OCI-LY3 (cell line): ENCODE data around the gene ATP8A2.

Experiments used
- H2AFZ ChIP-seq: fragments of 200-600, 300-600 bp; shearing (Covaris generic); 2 replicates; pipeline ENCODE4 v1.6.0; 2014; ENCODE audit warnings: antibody characterized with exemption, low read depth, low read length
- H3K27ac ChIP-seq: fragments of 200-600, 300-600 bp; sonication (generic); 2 replicates; pipeline ENCODE4 v1.5.1; 2014; ENCODE audit warnings: mild to moderate bottlenecking, low read length, moderate library complexity, mixed read lengths
- H3K27me3 ChIP-seq: fragments of 200-600, 300-600 bp; sonication (generic); 2 replicates; pipeline ENCODE4 v1.6.1; 2014; ENCODE audit warnings: low read depth, low read length, mixed read lengths
- H3K36me3 ChIP-seq: fragments of 200-600, 300-600 bp; sonication (generic); replicated peaks from 2 replicates; pipeline ENCODE3; 2014; ENCODE audit warnings: low read depth, low read length, mixed read lengths
- H3K4me1 ChIP-seq: fragments of 300-600, 200-600 bp; sonication (generic); 2 replicates; pipeline ENCODE4 v1.6.1; 2014; ENCODE audit warnings: low read length, mixed read lengths
- H3K4me2 ChIP-seq: fragments of 200-600, 300-600 bp; sonication (generic); 2 replicates; pipeline ENCODE4 v1.6.1; 2014; ENCODE audit warnings: low read length, mixed read lengths
- H3K4me3 ChIP-seq: fragments of 300-600, 200-600 bp; sonication (generic); 2 replicates; pipeline ENCODE4 v1.5.1; 2014; ENCODE audit warnings: antibody characterized with exemption, mild to moderate bottlenecking, low read length, moderate library complexity
- H3K79me2 ChIP-seq: fragments of 300-600, 200-600 bp; shearing (Covaris generic); 2 replicates; pipeline ENCODE4 v1.6.1; 2014; ENCODE audit warnings: mild to moderate bottlenecking, low read length, mixed read lengths
- H3K9ac ChIP-seq: fragments of 300-600, 200-600 bp; shearing (Covaris generic); 2 replicates; pipeline ENCODE4 v1.6.0; 2014; ENCODE audit warnings: mild to moderate bottlenecking, low read length, moderate library complexity
- H3K9me3 ChIP-seq: fragments of 200-600, 300-600 bp; shearing (Covaris generic); 2 replicates; pipeline ENCODE4 v1.6.1; 2014; ENCODE audit warnings: low read length, mixed read lengths; ENCODE audit not compliant: insufficient read depth
- H4K20me1 ChIP-seq: fragments of 200-600, 300-600 bp; sonication (generic); 2 replicates; pipeline ENCODE4 v1.6.1; 2016; ENCODE audit warnings: low read length, mixed read lengths; ENCODE audit not compliant: insufficient read depth
- EZH2phosphoT487 ChIP-seq: fragments of 200-600 bp; shearing (Covaris generic); IDR thresholded peaks from 2 replicates; pipeline ENCODE4 v1.6.1; 2018; ENCODE audit warnings: antibody characterized with exemption, mixed run types, low read depth
- TF ChIP-seq, protein P1 (sequence below): fragments of 200-600, 300-600 bp; sonication (generic); IDR thresholded peaks from 2 replicates; pipeline ENCODE4 v1.5.1; 2014; ENCODE audit warnings: antibody characterized with exemption, low read length, low read depth

ATP8A2 gene

DNA sequence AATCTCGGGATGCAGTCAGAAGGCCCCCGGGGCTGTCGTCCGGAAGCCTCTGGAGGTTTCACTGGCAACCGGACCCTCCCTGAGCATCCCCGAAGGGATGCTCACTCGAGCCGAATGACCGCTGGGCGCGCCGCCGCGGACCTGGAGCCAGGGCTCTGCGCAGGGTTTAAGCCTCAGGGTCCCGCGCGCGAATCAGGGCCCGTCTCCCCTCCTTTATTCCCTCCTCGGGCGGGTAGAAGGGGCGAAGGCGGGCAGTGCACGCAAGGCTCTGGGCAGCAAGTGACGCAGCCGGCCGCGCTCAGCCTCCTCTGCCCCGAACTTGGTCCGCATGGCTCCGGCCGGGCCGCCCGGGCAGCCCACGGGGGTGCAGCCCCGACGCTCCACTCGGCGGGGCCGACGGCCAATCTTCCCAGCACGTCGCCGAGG, 679.5 kb downstream of the ATP8A2 start:
- Histone ChIP-seq H3K9ac (no peak overlapping the region), H3K4me2 (no peak overlapping the region), H3K4me3 (no peak overlapping the region)

DNA sequence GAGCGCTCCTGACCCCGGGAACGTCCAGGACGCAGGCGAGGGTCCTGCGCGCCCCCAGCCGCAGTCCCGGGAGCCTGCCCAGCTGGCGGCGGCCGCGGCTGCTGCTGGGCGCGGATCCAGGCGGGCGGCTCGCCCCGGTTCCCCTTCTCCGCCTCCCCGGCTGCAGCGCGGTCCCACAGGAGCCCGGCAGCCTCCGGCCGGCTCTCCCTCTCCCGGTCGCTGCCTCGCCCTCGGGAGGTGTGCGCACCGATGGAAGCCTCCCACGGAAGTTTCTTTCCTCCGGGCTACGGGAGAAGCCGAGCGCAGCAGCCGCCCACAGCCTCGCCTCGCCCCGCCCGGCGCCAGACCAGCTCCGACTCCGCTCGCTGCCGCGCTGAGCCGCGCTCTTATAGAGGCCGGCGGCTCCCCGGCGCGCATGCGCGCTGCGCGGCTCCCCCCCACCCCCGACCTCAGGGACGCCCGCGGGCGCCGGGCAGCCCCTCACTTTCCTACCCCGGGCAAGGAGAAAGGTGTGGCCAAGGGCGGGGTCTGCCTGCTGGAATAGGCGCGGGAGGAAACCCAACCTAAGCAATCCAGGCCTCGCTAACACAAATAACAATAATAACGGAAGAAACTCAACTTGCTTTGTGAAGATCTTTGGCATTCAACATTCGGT, 680.0 kb downstream of the ATP8A2 start, which contains the start of gene SHISA2:
Gene SHISA2, minus strand, starts transcription at position 360 of the 655 bp plus-strand sequence. CDS start 1,041 bp downstream, outside the sequence.
- Histone ChIP-seq H3K27ac (no peak within 1 kb of the TSS), H3K36me3 (no peaks in the 10 kb centered on the region), H2AFZ (no peak within 1 kb of the TSS), H3K4me3 (no peak within 1 kb of the TSS), H3K79me2 (no peaks in the 10 kb centered on the region), H3K4me1 (no peaks in the 10 kb centered on the region), H3K9ac (no peak within 1 kb of the TSS), H3K9me3 (no peaks in the 10 kb centered on the region), H3K4me2 (no peak within 1 kb of the TSS), H4K20me1 (no peaks in the 10 kb centered on the region), H3K27me3 (no peaks in the 10 kb centered on the region)
- TF ChIP-seq, protein P1, sequence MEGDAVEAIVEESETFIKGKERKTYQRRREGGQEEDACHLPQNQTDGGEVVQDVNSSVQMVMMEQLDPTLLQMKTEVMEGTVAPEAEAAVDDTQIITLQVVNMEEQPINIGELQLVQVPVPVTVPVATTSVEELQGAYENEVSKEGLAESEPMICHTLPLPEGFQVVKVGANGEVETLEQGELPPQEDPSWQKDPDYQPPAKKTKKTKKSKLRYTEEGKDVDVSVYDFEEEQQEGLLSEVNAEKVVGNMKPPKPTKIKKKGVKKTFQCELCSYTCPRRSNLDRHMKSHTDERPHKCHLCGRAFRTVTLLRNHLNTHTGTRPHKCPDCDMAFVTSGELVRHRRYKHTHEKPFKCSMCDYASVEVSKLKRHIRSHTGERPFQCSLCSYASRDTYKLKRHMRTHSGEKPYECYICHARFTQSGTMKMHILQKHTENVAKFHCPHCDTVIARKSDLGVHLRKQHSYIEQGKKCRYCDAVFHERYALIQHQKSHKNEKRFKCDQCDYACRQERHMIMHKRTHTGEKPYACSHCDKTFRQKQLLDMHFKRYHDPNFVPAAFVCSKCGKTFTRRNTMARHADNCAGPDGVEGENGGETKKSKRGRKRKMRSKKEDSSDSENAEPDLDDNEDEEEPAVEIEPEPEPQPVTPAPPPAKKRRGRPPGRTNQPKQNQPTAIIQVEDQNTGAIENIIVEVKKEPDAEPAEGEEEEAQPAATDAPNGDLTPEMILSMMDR = no peak
- no peak for TF ChIP-seq EZH2phosphoT487

More for the DNA sequence above, 679.5 kb downstream of the ATP8A2 start:
- H3K4me1 ChIP-seq = no peaks in the 10 kb centered on the region
- no peaks in the 10 kb centered on the region for H4K20me1 ChIP-seq
- H3K9me3 ChIP-seq = no peaks in the 10 kb centered on the region
- H3K36me3 ChIP-seq = no peaks in the 10 kb centered on the region
- no peak overlapping the region for H2AFZ ChIP-seq
- no peak overlapping the region for H3K27ac ChIP-seq
- TF ChIP-seq, protein P1 = no peak
- TF ChIP-seq EZH2phosphoT487 = no peak
- H3K27me3 ChIP-seq = no peaks in the 10 kb centered on the region
- H3K79me2 ChIP-seq = no peaks in the 10 kb centered on the region

DNA sequence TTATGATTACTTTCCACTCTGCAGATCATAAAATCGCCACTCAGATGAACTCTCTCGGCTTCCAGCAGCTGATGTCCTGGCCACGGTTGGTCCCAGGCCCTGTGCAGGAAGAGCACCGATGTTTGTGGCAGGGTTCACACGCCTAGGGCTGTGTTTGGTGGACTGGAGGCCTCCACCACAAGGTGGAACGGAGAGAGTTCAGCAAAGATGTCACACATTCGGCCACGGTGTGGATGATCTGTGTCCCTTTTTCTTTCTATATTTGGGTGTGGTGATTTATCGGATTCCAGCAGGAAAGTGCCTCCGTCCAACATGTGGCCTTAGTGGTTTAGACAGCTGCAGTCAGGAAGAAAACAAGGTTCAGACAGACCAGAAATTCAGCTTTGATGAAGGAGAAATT, 680.6 kb downstream of the ATP8A2 start:
- H2AFZ ChIP-seq = no peak overlapping the region
- no peak for TF ChIP-seq EZH2phosphoT487
- TF ChIP-seq, protein P1 = no peak
- H3K27me3 ChIP-seq = no peaks in the 10 kb centered on the region
- no peaks in the 10 kb centered on the region for H3K9me3 ChIP-seq
- no peak overlapping the region for H3K27ac ChIP-seq
- H3K4me1 ChIP-seq = no peaks in the 10 kb centered on the region
- H3K79me2 ChIP-seq = no peaks in the 10 kb centered on the region
- no peak overlapping the region for H3K4me3 ChIP-seq
- no peak overlapping the region for H3K9ac ChIP-seq
- no peaks in the 10 kb centered on the region for H4K20me1 ChIP-seq
- H3K4me2 ChIP-seq = no peak overlapping the region
- H3K36me3 ChIP-seq = no peaks in the 10 kb centered on the region

DNA sequence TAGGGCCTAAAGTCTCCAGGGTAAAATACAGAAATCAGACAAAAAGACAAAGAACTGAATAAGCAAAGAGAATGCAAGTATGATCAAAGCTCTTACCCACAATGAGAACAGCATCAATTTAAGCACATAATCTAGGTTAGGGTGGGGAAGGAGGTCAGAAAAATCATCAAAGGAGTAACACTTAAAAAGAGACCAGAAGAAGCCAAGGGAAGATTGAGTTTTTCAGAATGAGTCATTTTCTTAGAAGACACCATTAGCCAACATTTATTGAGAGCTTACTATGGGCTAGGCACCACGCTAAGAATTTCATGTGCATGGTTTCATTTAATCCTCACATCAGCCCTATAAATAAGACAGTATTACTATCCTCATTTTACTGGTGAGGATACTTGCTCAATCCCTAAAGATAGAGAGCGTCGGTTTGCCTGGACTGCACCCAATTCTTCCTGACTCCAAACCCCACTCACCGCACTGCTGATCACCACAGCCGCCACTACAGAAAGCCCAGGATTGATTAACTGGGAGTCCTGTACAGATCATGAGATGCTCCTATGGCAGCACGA, 681.7 kb downstream of the ATP8A2 start:
- Histone ChIP-seq H3K36me3 (no peaks in the 10 kb centered on the region), H3K4me3 (no peak overlapping the region), H3K4me2 (no peak overlapping the region), H3K27me3 (no peaks in the 10 kb centered on the region), H3K4me1 (no peaks in the 10 kb centered on the region), H3K27ac (no peak overlapping the region), H3K79me2 (no peaks in the 10 kb centered on the region), H3K9me3 (no peaks in the 10 kb centered on the region), H2AFZ (no peak overlapping the region), H4K20me1 (no peaks in the 10 kb centered on the region), H3K9ac (no peak overlapping the region)
- TF ChIP-seq, protein P1 = no peak
- TF ChIP-seq EZH2phosphoT487 = no peak
